Peyer's patch (tissue), 4 donors: Measurements from ENCODE around the gene KCNMA1.

ENCODE experiments used
- POLR2A ChIP-seq, 2 donors: fragments of 450-650 bp; IDR thresholded peaks; one replicate each; pipeline ENCODE4 v1.5.1; 2017; ENCODE audit warnings: antibody characterized with exemption in 2 of 2, mild to moderate bottlenecking in 2 of 2, moderate library complexity in 2 of 2
- TF ChIP-seq, protein P1 (sequence below), 6 experiments: fragments of 450-650 bp in 4 of 6; fragments of 200-600 bp in 2 of 6; sonication (generic) in 1 of 6; IDR thresholded peaks; one replicate each; pipeline ENCODE4 v1.5.1; 2017 to 2019; ENCODE audit warnings: antibody characterized with exemption in 6 of 6, mild to moderate bottlenecking in 3 of 6, moderate library complexity in 1 of 6

- TF ChIP-seq, protein P1, sequence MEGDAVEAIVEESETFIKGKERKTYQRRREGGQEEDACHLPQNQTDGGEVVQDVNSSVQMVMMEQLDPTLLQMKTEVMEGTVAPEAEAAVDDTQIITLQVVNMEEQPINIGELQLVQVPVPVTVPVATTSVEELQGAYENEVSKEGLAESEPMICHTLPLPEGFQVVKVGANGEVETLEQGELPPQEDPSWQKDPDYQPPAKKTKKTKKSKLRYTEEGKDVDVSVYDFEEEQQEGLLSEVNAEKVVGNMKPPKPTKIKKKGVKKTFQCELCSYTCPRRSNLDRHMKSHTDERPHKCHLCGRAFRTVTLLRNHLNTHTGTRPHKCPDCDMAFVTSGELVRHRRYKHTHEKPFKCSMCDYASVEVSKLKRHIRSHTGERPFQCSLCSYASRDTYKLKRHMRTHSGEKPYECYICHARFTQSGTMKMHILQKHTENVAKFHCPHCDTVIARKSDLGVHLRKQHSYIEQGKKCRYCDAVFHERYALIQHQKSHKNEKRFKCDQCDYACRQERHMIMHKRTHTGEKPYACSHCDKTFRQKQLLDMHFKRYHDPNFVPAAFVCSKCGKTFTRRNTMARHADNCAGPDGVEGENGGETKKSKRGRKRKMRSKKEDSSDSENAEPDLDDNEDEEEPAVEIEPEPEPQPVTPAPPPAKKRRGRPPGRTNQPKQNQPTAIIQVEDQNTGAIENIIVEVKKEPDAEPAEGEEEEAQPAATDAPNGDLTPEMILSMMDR (IDR thresholded peaks at IDR 0.05) = no peak
- no peak for TF ChIP-seq POLR2A (IDR thresholded peaks at IDR 0.05)
Observed at GRCh38 chr10:77594471-77594783, 43.2 kb downstream of the KCNMA1 start.
